Kidney (tissue), 14 donors: ENCODE data around the gene ST14. TPM values are rescaled to one million over a fixed set of nuclear protein-coding genes. Genes with fewer than 3 reads are reported as not detected.

ENCODE experiments used
- DNase-seq, 5 donors: peaks; one replicate each; pipeline ENCODE4 v3.0.0-alpha.2; 2013 to 2020
- FAIRE-seq: peaks from 2 replicates; lab custom pipeline; 2012; peaks lifted over from hg19 to GRCh38; lab: Jason Lieb, UNC
- H3K27ac ChIP-seq, 2 donors: one replicate each; pipeline ENCODE4 v1.7.0; 2013; ENCODE audit warnings: low read depth in 2 of 2, low read length in 2 of 2, inconsistent platforms in 1 of 2
- H3K27me3 ChIP-seq: one replicate; pipeline ENCODE4 v1.7.1; 2013; ENCODE audit warnings: low read length, inconsistent platforms; ENCODE audit not compliant: control insufficient read depth, insufficient read depth
- H3K36me3 ChIP-seq, 3 donors: one replicate each; pipeline versions ENCODE4 v1.7.0 to v1.7.1; 2013; ENCODE audit warnings: low read length in 3 of 3, control low read depth in 1 of 3, inconsistent platforms in 1 of 3; ENCODE audit not compliant: insufficient read depth in 3 of 3, control insufficient read depth in 2 of 3
- H3K4me1 ChIP-seq, 3 donors: one replicate each; pipeline versions ENCODE4 v1.7.0 to v1.7.1; 2013; ENCODE audit warnings: low read length in 3 of 3, inconsistent platforms in 1 of 3, low read depth in 1 of 3; ENCODE audit not compliant: control insufficient read depth in 2 of 3, insufficient read depth in 2 of 3
- H3K4me3 ChIP-seq, 3 donors: one replicate each; pipeline versions ENCODE4 v1.7.0 to v1.8.1; 2013; ENCODE audit warnings: low read length in 3 of 3, control low read depth in 1 of 3, inconsistent platforms in 1 of 3
- H3K9ac ChIP-seq, 3 donors: one replicate each; pipeline versions ENCODE4 v1.7.0 to v1.7.1; 2013; ENCODE audit warnings: low read length in 3 of 3, control low read depth in 1 of 3, inconsistent platforms in 1 of 3
- H3K9me3 ChIP-seq, 3 donors: one replicate each; pipeline versions ENCODE4 v1.7.0 to v1.7.1; 2013; ENCODE audit warnings: low read length in 3 of 3, control low read depth in 1 of 3, inconsistent platforms in 1 of 3; ENCODE audit not compliant: control insufficient read depth in 2 of 3, insufficient read depth in 1 of 3
- CTCF ChIP-seq: IDR thresholded peaks from 3 replicates; pipeline ENCODE4 v1.5.1; 2012; ENCODE audit warnings: mild to moderate bottlenecking, moderate library complexity, borderline replicate concordance; ENCODE audit not compliant: insufficient read depth; ENCODE audit errors: extremely low read depth
- intact Hi-C: fragments of 100-400 bp; cut with DNase I; formaldehyde crosslinking; loops from one replicate; pipeline ENCODE4 v1.11.1; 2022
- polyA plus RNA-seq: library from polyadenylated mRNA; stranded (reverse); fragments of 350-450 nt; fragmentation: Illumina TruSeq; extraction: RNeasy Lipid Tissue Mini Kit (QIAGEN cat#74804); gene quantifications from one replicate; pipeline ENCODE4 v1.2.3, GENCODE V29; 2014; ENCODE audit warnings: low read depth, low replicate concordance; ENCODE audit not compliant: insufficient read depth
- total RNA-seq: library from RNA; stranded (reverse); fragmentation: NEBNext Ultra II Directional; extraction: Animal tissue kit (Norgen Biotek cat#: 25700); gene quantifications from one replicate; pipeline ENCODE4 v1.2.1, GENCODE V29; 2021
- donor health status: control.
- donor health status: control.
- donor health status: control.
- donor health status: control.
- donor health status: control.
- donor health status: DM: yes; HTN: yes; CAD: no.
- donor health status: Normal renal cell carcinoma (clear cell type).

Gene ST14
- total and polyA plus RNA-seq, 2 donors from 2014 or later, result 59.3 to 139 TPM

- Histone ChIP-seq H3K4me1 (peaks cover 0 to 2% (median 0%) of the 10 kb centered on the region in 3 donors), H3K27me3 (no peaks in the 10 kb centered on the region), H3K27ac (no peak overlapping the region), H3K4me3 (no peak overlapping the region), H3K36me3 (peaks cover 2 to 13% (median 5%) of the 10 kb centered on the region in 3 donors), H3K9ac (no peak overlapping the region), H3K9me3 (no peaks in the 10 kb centered on the region)
- TF ChIP-seq CTCF, result no peak
- FAIRE-seq (no peak), DNase-seq (peak in 1 of 5 donors; percentile 33)
- intact Hi-C loops, result no loop called here
These were observed 45.1 kb downstream of the ST14 start for GRCh38 chr11:130204703-130205095.

- no peak overlapping the region for H3K27ac ChIP-seq
These were observed 46.6 kb downstream of the ST14 start for GRCh38 chr11:130206141-130206540.

GRCh38 chr11:130208241-130209127 is 48.9 kb downstream of the ST14 start:
- no peak overlapping the region for H3K4me3 ChIP-seq
- no peaks in the 10 kb centered on the region for H3K27me3 ChIP-seq
- DNase-seq (peak in 3 of 5 donors; percentile 7 to 74 (median 46)), FAIRE-seq (no peak)
- no peak overlapping the region for H3K9ac ChIP-seq
- intact Hi-C loops, result no loop called here
- H3K36me3 ChIP-seq, result no peaks in the 10 kb centered on the region
- H3K27ac ChIP-seq, result no peak overlapping the region
- peaks cover 0 to 2% (median 0%) of the 10 kb centered on the region in 3 donors for H3K4me1 ChIP-seq
- TF ChIP-seq CTCF, result no peak
- H3K9me3 ChIP-seq, result no peaks in the 10 kb centered on the region

More at GRCh38 chr11:130206141-130206540, 46.6 kb downstream of the ST14 start:
- FAIRE-seq (no peak), DNase-seq (peak in 2 of 5 donors; percentile 22 to 55)
- H3K9me3 ChIP-seq, result no peaks in the 10 kb centered on the region
- peaks cover 0 to 2% (median 0%) of the 10 kb centered on the region in 3 donors for H3K4me1 ChIP-seq
- peaks cover 2 to 5% (median 4%) of the 10 kb centered on the region in 3 donors for H3K36me3 ChIP-seq
- no peaks in the 10 kb centered on the region for H3K27me3 ChIP-seq
- TF ChIP-seq CTCF, result no peak
- no peak overlapping the region for H3K9ac ChIP-seq
- H3K4me3 ChIP-seq, result no peak overlapping the region
- intact Hi-C loops, result no loop called here
